Skin of body (tissue), 2 donors: ENCODE results near the gene KCTD16. TPM values are rescaled to one million over a fixed set of nuclear protein-coding genes. Genes with fewer than 3 reads are reported as not detected.
A peak's percentile ranks its signal among the peaks of the same experiment; 100 is the strongest.

Source experiments
- DNase-seq: peaks from one replicate; lab custom pipeline; 2025; lab: John Stamatoyannopoulos, UW
- total RNA-seq: library from RNA; depleted of rRNA; stranded (reverse); fragments of >200 nt; gene quantifications from one replicate; pipeline ENCODE4 v1.2.3, GENCODE V29; 2014

KCTD16 gene
- total RNA-seq, 1 donor from 2014 or later, result 0.20 TPM

GRCh38 chr5:144166696-144167095 is 4.0 kb upstream of the KCTD16 start:
- no peak for DNase-seq

- no peak for DNase-seq
Observed at GRCh38 chr5:144167998-144168397, 2.7 kb upstream of the KCTD16 start.

- no peak for DNase-seq
Observed at GRCh38 chr5:144169904-144170275, 783 bp upstream of the KCTD16 start.

- no peak for DNase-seq
Observed at GRCh38 chr5:144173766-144174165, 3.1 kb downstream of the KCTD16 start.

- DNase-seq, result no peak
Observed at GRCh38 chr5:144177548-144177947, 6.9 kb downstream of the KCTD16 start.

- no peak for DNase-seq
Observed at GRCh38 chr5:144179226-144179625, 8.6 kb downstream of the KCTD16 start.

- no peak for DNase-seq
Observed at GRCh38 chr5:144183254-144183889, 12.7 kb downstream of the KCTD16 start.

GRCh38 chr5:144187699-144188294 is 17.1 kb downstream of the KCTD16 start:
- peak; percentile 51 for DNase-seq

GRCh38 chr5:144189800-144190429 is 19.2 kb downstream of the KCTD16 start:
- no peak for DNase-seq

GRCh38 chr5:144191531-144191930 is 20.9 kb downstream of the KCTD16 start:
- no peak for DNase-seq

GRCh38 chr5:144191998-144192397 is 21.3 kb downstream of the KCTD16 start:
- peak; percentile 25 for DNase-seq

- no peak for DNase-seq
Observed at GRCh38 chr5:144192661-144193060, 22.0 kb downstream of the KCTD16 start.

- DNase-seq, result no peak
Observed at GRCh38 chr5:144194144-144194543, 23.5 kb downstream of the KCTD16 start.

GRCh38 chr5:144195448-144195847 is 24.8 kb downstream of the KCTD16 start:
- DNase-seq, result no peak

GRCh38 chr5:144196612-144197011 is 25.9 kb downstream of the KCTD16 start:
- no peak for DNase-seq

- no peak for DNase-seq
Observed at GRCh38 chr5:144198386-144198785, 27.7 kb downstream of the KCTD16 start.

- DNase-seq, result no peak
Observed at GRCh38 chr5:144201588-144201987, 30.9 kb downstream of the KCTD16 start.

- DNase-seq, result no peak
Observed at GRCh38 chr5:144202072-144202471, 31.4 kb downstream of the KCTD16 start.

GRCh38 chr5:144202726-144203125 is 32.1 kb downstream of the KCTD16 start:
- DNase-seq, result no peak

GRCh38 chr5:144203750-144204596 is 33.3 kb downstream of the KCTD16 start:
- peak; percentile 48 for DNase-seq

GRCh38 chr5:144205141-144205551 is 34.5 kb downstream of the KCTD16 start:
- DNase-seq, result no peak

GRCh38 chr5:144206141-144206540 is 35.5 kb downstream of the KCTD16 start:
- DNase-seq, result no peak
